T-helper 2 cell treated with Interferon-gamma antibody and Interleukin-4, amounts not matched to agents 5 μg/mL and 100 μg/mL, for 36 hours (primary cell): ENCODE data around the gene NTNG1.

ENCODE experiments used
- DNase-seq: peaks from one replicate; pipeline ENCODE4 v3.0.0; 2021; ENCODE audit warnings: low spot score
- H3K27ac Mint-ChIP-seq: one replicate; pipeline ENCODE4 v1.8.0; 2021; ENCODE audit warnings: mild to moderate bottlenecking, mixed read lengths
- H3K27me3 Mint-ChIP-seq: one replicate; pipeline ENCODE4 v1.8.0; 2021; ENCODE audit warnings: low read depth, mixed read lengths
- H3K36me3 Mint-ChIP-seq: one replicate; pipeline ENCODE4 v1.8.0; 2021; ENCODE audit warnings: low read depth, mixed read lengths
- H3K4me1 Mint-ChIP-seq: one replicate; pipeline ENCODE4 v1.8.0; 2021; ENCODE audit warnings: low read depth, mixed read lengths
- H3K4me3 Mint-ChIP-seq: one replicate; pipeline ENCODE4 v1.8.0; 2022; ENCODE audit warnings: mild to moderate bottlenecking, moderate library complexity, mixed read lengths
- H3K9me3 Mint-ChIP-seq: one replicate; pipeline ENCODE4 v1.8.0; 2021; ENCODE audit warnings: mixed read lengths

The NTNG1 gene

DNA sequence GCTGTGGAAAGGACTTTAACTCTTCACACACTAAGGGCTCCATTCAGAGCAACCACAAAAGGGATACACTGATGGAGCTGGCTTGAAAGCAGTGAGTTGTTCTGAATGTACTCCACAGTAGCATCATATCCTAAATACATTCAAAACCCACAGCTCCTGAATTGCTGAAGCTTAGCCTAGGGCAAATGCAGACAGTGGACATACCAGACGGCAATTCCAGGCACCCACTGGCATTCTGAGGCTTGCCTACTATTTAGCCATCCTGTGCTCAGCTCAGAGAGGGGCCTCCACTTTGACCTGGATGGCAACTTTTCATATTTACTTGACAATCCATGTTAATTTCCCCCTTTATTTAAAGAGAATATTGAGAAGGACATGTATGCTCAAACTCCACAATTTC, 303.5 kb downstream of the NTNG1 start:
- Mint-ChIP-seq H3K36me3 (no peaks in the 10 kb centered on the region), H3K4me1 (no peaks in the 10 kb centered on the region), H3K4me3 (no peak overlapping the region), H3K9me3 (no peaks in the 10 kb centered on the region), H3K27me3 (peaks cover 3% of the 10 kb centered on the region), H3K27ac (no peak overlapping the region)
- no peak for DNase-seq

DNA sequence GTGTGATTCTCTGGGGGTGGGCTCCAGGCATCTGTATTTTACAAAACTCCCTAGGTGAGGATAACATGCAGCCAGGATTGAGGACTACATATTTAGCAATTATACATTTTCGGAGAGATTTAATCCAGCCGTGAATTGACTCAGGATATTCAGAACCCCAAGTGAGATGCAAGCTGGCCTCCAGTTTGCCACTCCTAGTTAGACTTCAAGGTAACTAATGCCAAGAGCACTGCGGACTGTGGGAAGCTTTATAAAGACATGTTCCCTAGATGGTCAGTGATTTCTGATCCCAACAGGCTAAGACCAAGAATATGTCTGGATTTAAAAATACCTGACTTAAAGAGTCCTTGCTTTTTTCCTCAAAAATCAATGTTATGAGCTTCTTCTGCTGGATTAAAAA, 308.5 kb downstream of the NTNG1 start:
- Mint-ChIP-seq H3K27me3 (no peaks in the 10 kb centered on the region), H3K9me3 (no peaks in the 10 kb centered on the region), H3K4me1 (no peaks in the 10 kb centered on the region), H3K27ac (no peak overlapping the region), H3K36me3 (no peaks in the 10 kb centered on the region), H3K4me3 (no peak overlapping the region)
- no peak for DNase-seq

DNA sequence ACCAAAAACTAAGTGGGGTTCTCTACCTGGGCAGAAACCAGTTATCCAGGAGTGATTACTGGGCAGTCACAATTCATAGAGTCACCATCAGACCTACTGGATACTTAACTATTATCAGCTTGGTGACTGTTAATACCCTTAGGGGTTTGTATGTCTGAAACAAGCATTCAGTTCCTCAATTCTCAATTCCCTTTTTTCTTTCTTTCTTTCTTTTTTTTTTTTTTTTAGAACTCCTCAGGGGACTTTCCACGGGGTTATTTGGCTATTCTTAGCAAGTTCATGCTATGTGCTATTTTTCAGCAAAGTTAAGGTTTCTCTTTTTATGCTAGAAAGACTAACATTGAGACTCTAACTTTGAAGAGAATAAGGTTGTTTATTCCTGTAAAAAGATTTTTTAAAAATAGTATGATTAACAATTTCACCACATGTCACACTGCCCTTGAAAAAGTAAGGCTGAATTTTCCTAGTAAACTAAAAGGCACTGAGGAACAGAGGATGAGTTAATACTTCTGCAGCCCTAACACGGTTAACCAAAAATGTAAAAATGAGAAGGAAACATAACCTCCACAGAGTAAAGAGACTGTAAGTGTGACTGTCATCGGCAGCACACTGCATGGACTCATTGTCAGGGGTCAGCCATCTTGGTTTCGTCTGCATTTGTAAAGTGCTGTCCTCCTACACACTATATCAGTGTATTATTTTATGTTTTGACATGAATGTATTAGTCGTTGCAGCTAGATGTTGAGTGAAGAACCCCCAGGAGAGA, 310.2 kb downstream of the NTNG1 start:
- H3K27me3 Mint-ChIP-seq: peaks cover 2% of the 10 kb centered on the region
- H3K36me3 Mint-ChIP-seq: no peaks in the 10 kb centered on the region
- no peaks in the 10 kb centered on the region for H3K4me1 Mint-ChIP-seq
- no peak for DNase-seq
- H3K9me3 Mint-ChIP-seq: no peaks in the 10 kb centered on the region
- H3K27ac Mint-ChIP-seq: no peak overlapping the region
- H3K4me3 Mint-ChIP-seq: no peak overlapping the region

DNA sequence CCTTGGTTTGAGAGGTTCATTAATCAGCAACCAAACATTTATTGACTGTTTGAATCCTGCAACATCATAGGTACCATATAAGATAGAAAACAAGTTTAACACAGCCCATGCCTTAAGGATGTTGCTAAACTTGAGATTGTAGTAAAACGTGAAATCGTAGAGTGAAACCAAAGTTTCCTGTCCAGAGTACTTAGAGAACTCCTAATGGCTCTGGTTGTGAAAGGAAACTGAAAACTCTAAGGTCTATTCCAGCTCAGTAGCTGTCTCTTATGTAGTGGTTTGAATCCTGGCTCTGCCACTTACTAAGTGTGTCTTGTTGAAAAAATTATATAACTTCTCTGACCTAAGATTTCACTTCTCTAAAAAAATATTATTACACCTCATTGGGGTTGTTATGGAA, 310.9 kb downstream of the NTNG1 start:
- Mint-ChIP-seq H3K36me3 (no peaks in the 10 kb centered on the region), H3K4me1 (no peaks in the 10 kb centered on the region), H3K4me3 (no peak overlapping the region), H3K27ac (no peak overlapping the region), H3K9me3 (no peaks in the 10 kb centered on the region), H3K27me3 (peaks cover 2% of the 10 kb centered on the region)
- DNase-seq: no peak

DNA sequence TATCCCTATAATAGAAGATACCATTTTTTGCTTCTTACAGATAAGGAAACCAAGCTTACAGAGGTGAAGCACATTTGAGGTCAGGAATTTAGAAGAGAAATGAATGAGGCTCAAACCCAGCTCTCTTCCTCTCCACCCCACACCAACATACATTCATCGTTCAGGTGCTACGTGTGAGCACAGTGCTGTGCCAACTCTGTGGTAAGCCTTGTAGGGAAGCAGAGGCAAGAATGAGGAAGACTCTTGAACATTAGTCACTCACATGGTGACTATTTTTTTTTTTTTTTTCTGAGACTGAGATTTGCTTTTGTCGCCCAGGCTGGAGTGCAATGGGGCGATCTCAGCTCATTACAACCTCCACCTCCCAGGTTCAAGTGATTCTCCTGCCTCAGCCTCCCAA, 314.0 kb downstream of the NTNG1 start:
- DNase-seq: no peak
- no peaks in the 10 kb centered on the region for H3K9me3 Mint-ChIP-seq
- no peaks in the 10 kb centered on the region for H3K4me1 Mint-ChIP-seq
- H3K27ac Mint-ChIP-seq: no peak overlapping the region
- peaks cover 7% of the 10 kb centered on the region for H3K27me3 Mint-ChIP-seq
- no peak overlapping the region for H3K4me3 Mint-ChIP-seq
- H3K36me3 Mint-ChIP-seq: no peaks in the 10 kb centered on the region

DNA sequence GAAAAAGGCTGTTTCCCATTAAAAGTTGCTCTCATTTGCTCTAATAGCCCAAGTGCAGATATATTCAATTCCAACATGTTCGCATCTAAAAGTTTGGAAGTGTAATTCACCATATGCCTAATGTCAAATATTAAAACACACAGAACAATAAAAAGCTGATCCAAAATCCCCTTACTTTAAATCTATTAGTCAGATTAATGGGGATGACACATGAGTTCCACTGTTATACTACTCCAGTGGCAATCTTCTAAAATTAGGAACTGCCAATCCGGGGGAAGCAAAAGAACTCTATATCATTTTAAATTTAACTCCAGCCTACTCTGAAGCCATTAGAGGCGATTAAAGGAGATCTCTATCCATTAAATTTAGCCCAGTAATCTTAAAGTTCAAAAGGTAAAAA, 317.1 kb downstream of the NTNG1 start:
- no peak for DNase-seq
- Mint-ChIP-seq H3K27me3 (peaks cover 7% of the 10 kb centered on the region), H3K9me3 (no peaks in the 10 kb centered on the region), H3K4me3 (no peak overlapping the region), H3K27ac (no peak overlapping the region), H3K36me3 (no peaks in the 10 kb centered on the region), H3K4me1 (no peaks in the 10 kb centered on the region)

DNA sequence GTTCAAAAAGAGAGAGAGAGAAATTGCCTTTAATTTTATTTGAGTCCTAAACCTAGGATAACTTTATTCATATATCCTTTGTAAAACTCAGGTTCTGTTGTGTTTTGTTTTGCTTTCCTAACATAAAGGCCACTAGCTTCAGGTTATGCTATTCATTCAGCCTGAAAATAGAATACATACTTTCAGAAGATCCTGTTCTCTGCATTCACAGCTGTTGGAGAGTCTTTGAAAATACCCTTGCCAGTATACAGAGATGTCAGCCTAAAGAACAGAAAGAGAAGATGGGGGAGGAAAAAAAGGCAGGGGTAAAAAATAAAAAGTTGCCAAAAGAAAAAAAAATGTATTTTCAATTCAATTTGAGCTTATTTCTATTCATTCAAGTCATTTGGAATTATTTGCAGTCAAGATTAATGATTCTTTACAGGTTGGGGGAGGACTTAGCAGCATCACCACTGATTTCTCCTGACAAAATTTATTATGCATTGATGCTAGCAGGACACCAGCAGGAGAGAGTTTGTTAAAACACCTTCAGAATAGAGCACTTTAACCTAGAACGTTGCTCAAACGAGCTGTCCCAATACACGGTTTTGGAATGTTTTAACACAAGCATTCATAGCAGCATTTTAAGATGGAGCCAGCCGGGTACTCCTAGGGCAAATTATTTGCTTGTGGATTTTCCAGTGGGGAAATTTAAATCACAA, 318.5 kb downstream of the NTNG1 start:
- H3K4me3 Mint-ChIP-seq: no peak overlapping the region
- DNase-seq: no peak
- H3K27ac Mint-ChIP-seq: no peak overlapping the region
- H3K9me3 Mint-ChIP-seq: no peaks in the 10 kb centered on the region
- peaks cover 7% of the 10 kb centered on the region for H3K27me3 Mint-ChIP-seq
- H3K4me1 Mint-ChIP-seq: no peaks in the 10 kb centered on the region
- H3K36me3 Mint-ChIP-seq: no peaks in the 10 kb centered on the region

DNA sequence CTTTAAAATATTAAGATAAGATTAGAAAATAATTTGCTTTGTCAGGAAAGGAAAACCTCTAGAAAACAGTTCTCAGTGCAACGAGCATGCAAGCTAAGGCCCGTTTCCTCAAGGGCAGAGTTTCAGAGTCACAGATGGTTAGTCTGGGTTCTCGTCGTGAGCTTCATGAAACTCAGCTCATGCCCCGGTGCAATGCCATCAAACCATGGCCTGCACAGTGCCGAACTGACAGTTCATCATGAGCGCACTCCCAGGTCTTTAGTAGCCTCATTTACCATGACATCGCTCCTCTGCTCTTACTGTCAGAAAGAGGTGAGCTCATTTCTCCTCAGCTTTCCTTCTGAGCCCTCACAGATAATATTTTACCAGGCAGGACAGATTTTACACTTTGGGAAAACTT, 319.2 kb downstream of the NTNG1 start:
- H3K9me3 Mint-ChIP-seq: no peaks in the 10 kb centered on the region
- H3K4me1 Mint-ChIP-seq: no peaks in the 10 kb centered on the region
- peaks cover 5% of the 10 kb centered on the region for H3K27me3 Mint-ChIP-seq
- no peak overlapping the region for H3K4me3 Mint-ChIP-seq
- DNase-seq: no peak
- no peak overlapping the region for H3K27ac Mint-ChIP-seq
- no peaks in the 10 kb centered on the region for H3K36me3 Mint-ChIP-seq

DNA sequence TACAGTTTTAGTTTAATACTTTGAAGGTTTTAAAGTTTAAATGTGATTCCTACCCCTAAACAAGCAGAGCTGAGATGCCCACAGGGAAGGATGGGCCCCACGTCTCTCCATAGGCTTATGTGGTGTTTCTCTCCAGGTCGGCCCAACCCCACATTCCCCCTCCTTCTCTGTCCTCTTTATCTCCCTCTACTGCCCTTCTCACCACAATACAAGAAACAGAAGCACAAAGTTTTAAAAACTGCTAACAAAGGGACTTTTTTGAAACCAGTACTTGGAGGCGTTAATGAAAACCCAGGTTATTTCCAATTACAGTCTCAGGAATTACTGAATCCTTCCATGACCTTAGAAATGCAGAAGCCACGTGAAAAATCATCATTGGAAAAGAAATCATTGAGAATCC, 324.0 kb downstream of the NTNG1 start:
- Mint-ChIP-seq H3K27me3 (peaks cover 9% of the 10 kb centered on the region), H3K9me3 (no peaks in the 10 kb centered on the region), H3K4me3 (no peak overlapping the region), H3K27ac (no peak overlapping the region), H3K36me3 (no peaks in the 10 kb centered on the region), H3K4me1 (no peaks in the 10 kb centered on the region)
- no peak for DNase-seq

DNA sequence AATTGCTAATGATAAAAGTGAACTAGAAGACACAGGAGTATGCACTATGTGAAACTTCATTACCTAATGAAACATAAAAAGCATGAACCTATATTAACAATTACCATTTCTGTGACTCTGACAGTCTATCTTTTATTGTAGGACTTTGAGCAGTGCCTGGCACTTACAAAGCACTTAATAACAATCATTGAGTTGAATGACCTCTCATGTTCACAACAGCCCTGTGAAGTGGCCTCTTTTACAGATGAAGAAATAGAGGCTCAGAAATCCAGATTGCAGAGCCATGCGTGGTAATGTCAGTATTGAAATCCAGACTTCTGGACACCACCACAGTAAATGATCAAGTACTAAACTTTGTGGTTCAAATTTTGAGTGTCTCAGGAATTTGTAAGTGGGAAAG, 326.4 kb downstream of the NTNG1 start:
- DNase-seq: no peak
- Mint-ChIP-seq H3K9me3 (no peaks in the 10 kb centered on the region), H3K27me3 (peaks cover 18% of the 10 kb centered on the region), H3K36me3 (no peaks in the 10 kb centered on the region), H3K27ac (no peak overlapping the region), H3K4me3 (no peak overlapping the region), H3K4me1 (no peaks in the 10 kb centered on the region)

DNA sequence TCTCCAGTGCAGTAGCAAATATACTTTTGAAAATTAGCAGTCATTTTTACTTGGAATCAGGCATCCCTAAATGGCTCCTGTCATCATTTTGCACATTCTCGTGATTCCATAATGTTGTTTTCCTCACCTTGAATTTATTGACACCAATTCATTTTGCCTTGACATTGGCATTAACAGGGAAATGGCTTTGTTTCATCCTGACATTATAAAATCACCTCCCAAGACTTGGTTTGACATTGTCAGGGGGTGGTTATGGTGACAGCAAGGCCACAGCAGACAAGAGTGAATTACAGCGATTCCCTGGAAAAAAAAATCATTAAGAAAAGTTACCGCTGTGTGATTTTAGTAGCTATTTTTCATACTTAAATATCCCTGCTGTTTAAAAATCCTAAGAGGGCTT, 327.0 kb downstream of the NTNG1 start:
- Mint-ChIP-seq H3K36me3 (no peaks in the 10 kb centered on the region), H3K4me3 (no peak overlapping the region), H3K27ac (no peak overlapping the region), H3K4me1 (no peaks in the 10 kb centered on the region), H3K27me3 (peaks cover 20% of the 10 kb centered on the region), H3K9me3 (no peaks in the 10 kb centered on the region)
- DNase-seq: no peak

DNA sequence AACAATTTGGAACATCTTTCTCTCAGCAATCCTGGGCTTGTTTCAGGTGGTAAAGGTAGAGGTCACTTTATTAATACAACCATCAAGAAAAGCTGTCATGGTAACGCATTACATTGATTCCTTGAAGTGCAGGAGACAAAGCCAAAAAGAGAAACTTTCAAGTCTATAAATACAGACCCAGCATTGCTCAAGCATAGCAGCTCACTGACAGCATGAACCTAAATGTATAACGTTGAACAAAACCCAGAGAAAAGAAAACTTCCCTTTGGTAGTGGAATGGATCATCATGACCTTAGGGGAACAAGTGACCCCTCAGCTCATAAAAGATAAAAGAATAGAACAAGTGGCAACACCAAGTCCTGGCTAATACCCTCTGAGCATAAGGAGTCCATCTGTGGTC, 332.2 kb downstream of the NTNG1 start:
- H3K36me3 Mint-ChIP-seq: no peaks in the 10 kb centered on the region
- H3K27ac Mint-ChIP-seq: no peak overlapping the region
- no peak for DNase-seq
- H3K9me3 Mint-ChIP-seq: no peaks in the 10 kb centered on the region
- peaks cover 26% of the 10 kb centered on the region for H3K27me3 Mint-ChIP-seq
- H3K4me1 Mint-ChIP-seq: peaks cover 10% of the 10 kb centered on the region
- H3K4me3 Mint-ChIP-seq: no peak overlapping the region

DNA sequence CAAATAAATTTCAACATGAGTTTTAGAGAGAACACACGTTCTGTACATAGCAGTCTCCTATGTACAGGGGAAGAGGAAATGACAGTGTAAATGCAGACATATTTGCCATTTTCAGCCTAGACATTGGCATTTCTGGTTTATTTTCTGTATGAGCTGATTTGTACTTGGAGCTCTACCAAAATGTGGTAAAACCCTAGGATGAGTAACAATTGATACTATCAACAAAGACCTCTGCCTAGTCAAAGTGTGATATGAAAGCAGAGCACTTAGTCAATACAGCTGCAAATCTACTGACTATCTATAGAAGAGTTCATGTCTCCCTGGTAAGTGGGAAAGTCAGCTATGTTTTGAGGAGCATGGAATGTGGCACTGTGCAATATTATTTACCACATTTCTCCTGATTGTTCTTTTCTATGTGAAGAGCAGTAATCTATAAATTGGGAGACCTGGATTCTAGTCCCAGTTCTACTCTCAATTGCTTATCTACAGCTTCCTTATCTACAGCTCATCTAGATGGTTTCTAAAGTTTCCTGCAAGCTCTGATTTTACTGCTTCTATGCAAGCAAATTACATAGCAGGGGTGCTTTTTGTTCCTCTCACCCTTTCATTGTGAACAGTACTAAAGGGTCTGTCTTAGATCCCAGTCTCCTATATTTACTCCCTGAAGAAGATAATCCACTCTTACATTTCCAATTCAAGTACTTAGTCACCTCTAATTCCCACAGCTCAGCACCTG, 334.2 kb downstream of the NTNG1 start:
- Mint-ChIP-seq H3K4me1 (peaks cover 10% of the 10 kb centered on the region), H3K27me3 (peaks cover 39% of the 10 kb centered on the region), H3K9me3 (no peaks in the 10 kb centered on the region), H3K4me3 (no peak overlapping the region), H3K36me3 (no peaks in the 10 kb centered on the region), H3K27ac (no peak overlapping the region)
- DNase-seq: peak; percentile 6

DNA sequence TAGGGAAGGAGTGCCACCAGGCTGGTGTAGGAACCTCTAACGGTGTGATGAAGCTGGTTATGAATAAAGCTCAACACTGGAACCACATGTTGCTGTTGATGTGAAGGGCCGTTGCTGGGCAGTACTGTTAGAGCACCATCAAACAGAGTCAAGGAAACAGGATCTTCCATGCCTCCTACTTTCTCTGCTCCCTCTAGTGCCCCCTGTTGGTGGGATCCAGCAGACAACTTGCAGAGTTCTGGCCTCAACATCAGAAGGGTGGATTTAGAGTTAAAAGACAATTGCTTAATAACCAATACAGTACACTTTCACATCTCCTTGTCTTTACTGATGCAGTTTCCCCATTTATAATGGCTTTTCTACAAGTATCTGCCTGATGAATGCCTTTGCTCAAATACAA, 336.4 kb downstream of the NTNG1 start:
- Mint-ChIP-seq H3K4me1 (peaks cover 10% of the 10 kb centered on the region), H3K9me3 (no peaks in the 10 kb centered on the region), H3K27me3 (peaks cover 47% of the 10 kb centered on the region), H3K4me3 (no peak overlapping the region), H3K27ac (no peak overlapping the region), H3K36me3 (no peaks in the 10 kb centered on the region)
- no peak for DNase-seq
